K562 (cell line): Measurements from ENCODE around the gene NEXN. TPM values are rescaled to one million over a fixed set of nuclear protein-coding genes. Genes with fewer than 3 reads are reported as not detected.

Experiments used
- ATAC-seq: fragments of 200-7000 bp; cut with Tn5 transposase; 3 replicates; pipeline ENCODE4 v1.9.1; 2020; ENCODE audit warnings: moderate library complexity
- BruUV-seq: library from RNA; stranded (reverse); fragments of 400-500 nt; replicated peaks from 2 replicates; lab custom pipeline; 2021; lab: Mats Ljungman, UMichigan
- CTCF ChIA-PET: fragments of 300-600 bp; formaldehyde crosslinking; extraction: SDS; loops from one replicate; lab custom pipeline; 2021; ENCODE audit warnings: low intra/inter-chr PET ratio; lab: Yijun Ruan, JAX
- POLR2A ChIA-PET: fragments of 300-600, 350-650 bp; sonication (Branson Sonifier 250); formaldehyde crosslinking; extraction: SDS; loops from one replicate; lab custom pipeline; 2021; ENCODE audit warnings: antibody characterized with exemption, inconsistent platforms; lab: Yijun Ruan, JAX
- DNase-seq, 4 experiments: peaks; one replicate each; pipeline versions ENCODE4 v3.0.0 to v3.0.0-alpha.2; 2011 to 2018; ENCODE audit warnings: low spot score in 3 of 4, mixed read lengths in 3 of 4; ENCODE audit errors: extremely low read depth in 1 of 4
- FAIRE-seq: peaks from 2 replicates; lab custom pipeline; 2011; peaks lifted over from hg19 to GRCh38; lab: Jason Lieb, UNC
- H2AFZ ChIP-seq: 2 replicates; pipeline ENCODE4 v1.6.0; 2011; ENCODE audit warnings: low read depth, low read length, control low read depth, inconsistent platforms
- H3K27ac ChIP-seq: fragments of 200-600 bp; 3 replicates; pipeline ENCODE4 v1.8.0; 2011; ENCODE audit warnings: low read depth, mild to moderate bottlenecking, control low read depth, inconsistent platforms, low read length, moderate library complexity, mixed read lengths; ENCODE audit errors: extremely low read depth
- H3K27me3 ChIP-seq, 2 experiments: fragments of 300-600 bp in 1 of 2; 2 replicates in 1 of 2; 3 replicates in 1 of 2; pipeline versions ENCODE4 v1.6.0 to v1.8.0; 2011; ENCODE audit warnings: inconsistent platforms in 2 of 2, low read length in 2 of 2, mild to moderate bottlenecking in 1 of 2, mixed read lengths in 1 of 2, moderate library complexity in 1 of 2; ENCODE audit not compliant: control insufficient read depth in 2 of 2, insufficient read depth in 2 of 2
- H3K36me3 ChIP-seq: fragments of 300-600 bp; 3 replicates; pipeline ENCODE4 v1.8.0; 2011; ENCODE audit warnings: mild to moderate bottlenecking, low read length, inconsistent platforms; ENCODE audit not compliant: control insufficient read depth, insufficient read depth
- H3K4me1 ChIP-seq, 2 experiments: fragments of 200-600 bp in 1 of 2; replicated peaks in 1 of 2; 2 replicates in 1 of 2; 3 replicates in 1 of 2; pipeline versions ENCODE4 v1.5.1 to v1.8.0; 2011; ENCODE audit warnings: inconsistent platforms in 2 of 2, low read length in 2 of 2, mild to moderate bottlenecking in 1 of 2, mixed read lengths in 1 of 2, moderate library complexity in 1 of 2; ENCODE audit not compliant: control insufficient read depth in 2 of 2, insufficient read depth in 2 of 2
- H3K4me2 ChIP-seq: 2 replicates; pipeline ENCODE4 v1.6.1; 2011; ENCODE audit warnings: low read length, control low read depth, inconsistent platforms, mixed read lengths; ENCODE audit not compliant: insufficient read depth
- H3K4me3 ChIP-seq: fragments of 200-600 bp; sonication (generic), shearing (Covaris generic); 2 replicates; pipeline ENCODE4 v1.5.1; 2016; ENCODE audit warnings: control low read depth, inconsistent platforms
- H3K79me2 ChIP-seq: fragments of 200-600 bp; 3 replicates; pipeline ENCODE4 v1.8.0; 2011; ENCODE audit warnings: low read length, inconsistent platforms; ENCODE audit not compliant: control insufficient read depth, insufficient read depth
- H3K9ac ChIP-seq, 2 experiments: 2 replicates each; pipeline versions ENCODE4 v1.6.0 to v1.6.1; 2011; ENCODE audit warnings: low read depth in 2 of 2, low read length in 2 of 2, control low read depth in 1 of 2, inconsistent platforms in 1 of 2, mild to moderate bottlenecking in 1 of 2, mixed read lengths in 1 of 2; ENCODE audit not compliant: insufficient read depth in 1 of 2
- H3K9me1 ChIP-seq: one replicate; pipeline ENCODE4 v1.6.0; 2011; ENCODE audit warnings: inconsistent platforms, mild to moderate bottlenecking, low read length, moderate library complexity; ENCODE audit not compliant: control insufficient read depth, insufficient read depth
- H3K9me3 ChIP-seq: replicated peaks from 2 replicates; pipeline ENCODE4 v1.5.1; 2011; ENCODE audit warnings: low read depth, low read length, inconsistent platforms; ENCODE audit not compliant: control insufficient read depth, insufficient read depth
- H4K20me1 ChIP-seq: replicated peaks from 2 replicates; pipeline ENCODE4 v1.6.1; 2011; ENCODE audit warnings: low read length, inconsistent platforms, mixed read lengths; ENCODE audit not compliant: control insufficient read depth, insufficient read depth
- CXXC5 ChIP-seq: fragments of 250-450 bp; sonication (Bioruptor Pico); IDR thresholded peaks from 2 replicates; pipeline ENCODE4 v1.8.0; 2022; ENCODE audit warnings: inconsistent platforms, mild to moderate bottlenecking, moderate library complexity
- E2F6 ChIP-seq, 2 experiments: IDR thresholded peaks; 2 replicates each; pipeline ENCODE4 v1.6.1; 2011; ENCODE audit warnings: borderline replicate concordance in 1 of 2, control low read depth in 1 of 2, low read depth in 1 of 2, low read length in 1 of 2, mild to moderate bottlenecking in 1 of 2, mixed read lengths in 1 of 2, moderate library complexity in 1 of 2; ENCODE audit not compliant: insufficient read depth in 1 of 2, insufficient read length in 1 of 2, poor library complexity in 1 of 2, severe bottlenecking in 1 of 2; ENCODE audit errors: extremely low read depth in 1 of 2
- FOXM1 ChIP-seq, 2 experiments: fragments of 450-650 bp in 1 of 2; sonication (generic) in 1 of 2; formaldehyde crosslinking in 1 of 2; IDR thresholded peaks; 2 replicates each; pipeline versions ENCODE4 v1.6.1 to v1.9.0; 2017 to 2022; ENCODE audit warnings: low read depth in 2 of 2, mild to moderate bottlenecking in 2 of 2, missing genetic modification reagents in 1 of 2, moderate library complexity in 1 of 2
- MNT ChIP-seq, 2 experiments: fragments of 450-650 bp; conservative IDR thresholded peaks; 2 replicates each; pipeline ENCODE4 v1.6.1; 2017; ENCODE audit warnings: mild to moderate bottlenecking in 2 of 2, moderate library complexity in 2 of 2
- RB1 ChIP-seq: fragments of 450-650 bp; IDR thresholded peaks from 2 replicates; pipeline ENCODE4 v1.6.1; 2017; ENCODE audit warnings: low read depth, mild to moderate bottlenecking
- RNF2 ChIP-seq: sonication (generic); IDR thresholded peaks from 2 replicates; pipeline ENCODE4 v1.6.1; 2016
- STAT6 ChIP-seq: sonication (generic); formaldehyde crosslinking; IDR thresholded peaks from 2 replicates; pipeline ENCODE4 v1.8.1; 2023; ENCODE audit warnings: mild to moderate bottlenecking, missing genetic modification reagents
- ZBTB9 ChIP-seq: fragments of 450-650 bp; formaldehyde crosslinking; IDR thresholded peaks from 2 replicates; pipeline ENCODE4 v1.4.0; 2020; ENCODE audit warnings: mild to moderate bottlenecking, moderate library complexity
- WGBS: fragments of 100-300 bp; shearing (Covaris generic); methylation state at CpG from one replicate; pipeline ENCODE4 v1.1.6; 2016; ENCODE audit warnings: low coverage, mixed read lengths; ENCODE audit not compliant: insufficient coverage; ENCODE audit errors: missing lambda C conversion rate; 5-methylcytosine and 5-hydroxymethylcytosine counted together
- in situ Hi-C: fragments of 300-500 bp; cut with MboI; formaldehyde crosslinking; loops from 4 replicates; pipeline ENCODE4 v1.15.0; 2018; ENCODE audit warnings: inconsistent platforms, mixed read lengths
- intact Hi-C: fragments of 100-400 bp; cut with micrococcal nuclease; formaldehyde crosslinking; loops from 2 replicates; pipeline ENCODE4 v1.14.2; 2022
- polyA plus RNA-seq, 8 experiments: library from polyadenylated mRNA; depleted of rRNA in 4 of 8; stranded (reverse) in 5 of 8; unstranded in 3 of 8; fragments of >200 nt; fragmentation: Nextera tagmentation in 2 of 8; fragmentation: Illumina TruSeq in 1 of 8; extraction: Ambion mirVana in 2 of 8; extraction: Trizol in 1 of 8; gene quantifications; 2 replicates each; pipeline versions ENCODE4 v1.2.1 to v1.2.3, GENCODE V29; 2011 to 2014; ENCODE audit warnings: inconsistent platforms in 1 of 8, missing spikeins in 1 of 8
- total RNA-seq, 7 experiments: library from RNA; depleted of rRNA in 6 of 7; stranded (reverse); fragments of >200 nt in 6 of 7; fragmentation: Illumina TruSeq in 2 of 7; extraction: Trizol in 2 of 7; gene quantifications; 2 replicates each; pipeline versions ENCODE4 v1.2.1 to v1.2.3, GENCODE V29; 2011 to 2021; ENCODE audit warnings: low replicate concordance in 1 of 7

Gene NEXN
- total and polyA plus RNA-seq, 9 of the 15 experiments (the other 6 are each of a cell fraction or from before 2014, with no cell fraction given): 0.18 to 1.8 (median 0.76) TPM

GRCh38 chr1:77977989-77978292 is 89.5 kb downstream of the NEXN start (continued):
- peak; percentile 33; the same call in 1 of the 2 replicates for TF ChIP-seq FOXM1 (IDR thresholded peaks at IDR 0.05; ENCODE audit: low read depth)
- no peak for TF ChIP-seq FOXM1 (CRISPR knock-in tag; IDR thresholded peaks at IDR 0.05; ENCODE audit: low read depth)
- 0 out of 2 replicates have a peak, but pooled peaks have one; percentile 29 for TF ChIP-seq STAT6

- Histone ChIP-seq H4K20me1 (peaks cover 22% of the 10 kb centered on the region), H3K36me3 (peaks cover 57% of the 10 kb centered on the region), H3K27me3 (no peaks in the 10 kb centered on the region), H2AFZ (peak overlapping the region; percentile 96), H3K79me2 (peaks cover 95% of the 10 kb centered on the region), H3K9me1 (no peaks in the 10 kb centered on the region), H3K4me2 (peak overlapping the region; percentile 91), H3K4me1 (0 out of 5 replicates have a peak, but pooled peaks cover 0 to 9% of the 10 kb centered on the region in 2 experiments), H3K9ac (peak overlapping the region; percentile 95 to 100), H3K9me3 (no peaks in the 10 kb centered on the region), H3K4me3 (peak overlapping the region; percentile 67), H3K27ac (peak overlapping the region; percentile 96)
- ATAC-seq (peak; percentile 74), FAIRE-seq (peak; percentile 68), DNase-seq (peak; percentile 24 to 88 (median 54))
- 1% methylated on average over 32 of the region's 34 CpGs for WGBS
- in situ Hi-C loops (loop anchor here (5.0 kb wide), 1 partner anchor 134 kb away; no protein-coding TSS in a partner anchor), intact Hi-C loops (loop anchor here (1.0 to 10.0 kb wide), 3 partner anchors 76 to 296 kb away; partner anchors contain the start of gene ZZZ3)
- TSS peak; percentile 68 for BruUV-seq
- ChIA-PET CTCF (interaction anchor here (4.2 kb wide), 1 partner anchor 136 kb away, joined by 31 read pairs; no protein-coding TSS in a partner anchor), POLR2A (interaction anchor here (0.7 to 7.9 kb wide), 20 partner anchors 10 to 262 kb away, joined by 3 to 199 read pairs (median 6); partner anchors contain the start of gene DNAJB4)
- TF ChIP-seq E2F6 (IDR thresholded peaks at IDR 0.05; ENCODE audit: borderline replicate concordance in 1 of 2, extremely low read depth in 1 of 2, insufficient read depth in 1 of 2, insufficient read length in 1 of 2, low read depth in 1 of 2, low read length in 1 of 2, poor library complexity in 1 of 2, severe bottlenecking in 1 of 2) (peak in 1 of 2 experiments; percentile 16), RNF2 (0 out of 2 replicates have a peak, but pooled peaks have one; percentile 2), ZBTB9 (CRISPR knock-in tag) (peak; percentile 77; the same call in 1 of the 2 replicates), RB1 (0 out of 2 replicates have a peak, but pooled peaks have one; percentile 20), CXXC5 (CRISPR knock-in tag) (no peak), MNT (conservative IDR thresholded peaks at IDR 0.05) (no peak)
These were observed 90.0 kb downstream of the NEXN start for GRCh38 chr1:77978293-77978968.
